GM18873 (cell line): ENCODE results near the gene ADGRG3.

Source experiments
- ATAC-seq: cut with Tn5 transposase; IDR thresholded peaks from one replicate; pipeline ENCODE4 v1.9.1; 2021; ENCODE audit warnings: mild to moderate bottlenecking, moderate library complexity, moderate number of reproducible peaks; ENCODE audit not compliant: unreplicated experiment, low FRiP score

Gene ADGRG3, protein sequence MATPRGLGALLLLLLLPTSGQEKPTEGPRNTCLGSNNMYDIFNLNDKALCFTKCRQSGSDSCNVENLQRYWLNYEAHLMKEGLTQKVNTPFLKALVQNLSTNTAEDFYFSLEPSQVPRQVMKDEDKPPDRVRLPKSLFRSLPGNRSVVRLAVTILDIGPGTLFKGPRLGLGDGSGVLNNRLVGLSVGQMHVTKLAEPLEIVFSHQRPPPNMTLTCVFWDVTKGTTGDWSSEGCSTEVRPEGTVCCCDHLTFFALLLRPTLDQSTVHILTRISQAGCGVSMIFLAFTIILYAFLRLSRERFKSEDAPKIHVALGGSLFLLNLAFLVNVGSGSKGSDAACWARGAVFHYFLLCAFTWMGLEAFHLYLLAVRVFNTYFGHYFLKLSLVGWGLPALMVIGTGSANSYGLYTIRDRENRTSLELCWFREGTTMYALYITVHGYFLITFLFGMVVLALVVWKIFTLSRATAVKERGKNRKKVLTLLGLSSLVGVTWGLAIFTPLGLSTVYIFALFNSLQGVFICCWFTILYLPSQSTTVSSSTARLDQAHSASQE

DNA sequence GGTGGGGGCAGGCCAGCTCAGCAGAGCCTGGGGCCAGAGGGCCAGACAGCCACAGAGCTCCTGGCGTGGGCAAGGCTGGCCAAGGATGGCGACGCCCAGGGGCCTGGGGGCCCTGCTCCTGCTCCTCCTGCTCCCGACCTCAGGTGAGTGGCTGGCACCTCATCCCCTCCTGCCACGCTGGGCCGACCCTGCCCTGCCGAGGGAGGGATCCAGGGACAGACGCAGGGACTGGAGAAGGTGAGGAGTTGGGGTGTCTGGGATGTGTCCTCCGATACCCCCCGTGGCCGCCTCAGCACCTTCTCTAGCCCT is at the start of gene ADGRG3:
TSS of gene ADGRG3 (plus strand) at position 44 of the 309 bp plus-strand sequence. CDS start at position 86, 42 bp downstream.
- ATAC-seq, result no peak

GRCh38 chr16:57619133-57619605 is 48.9 kb upstream of the ADGRG3 start:
- no peak for ATAC-seq

DNA sequence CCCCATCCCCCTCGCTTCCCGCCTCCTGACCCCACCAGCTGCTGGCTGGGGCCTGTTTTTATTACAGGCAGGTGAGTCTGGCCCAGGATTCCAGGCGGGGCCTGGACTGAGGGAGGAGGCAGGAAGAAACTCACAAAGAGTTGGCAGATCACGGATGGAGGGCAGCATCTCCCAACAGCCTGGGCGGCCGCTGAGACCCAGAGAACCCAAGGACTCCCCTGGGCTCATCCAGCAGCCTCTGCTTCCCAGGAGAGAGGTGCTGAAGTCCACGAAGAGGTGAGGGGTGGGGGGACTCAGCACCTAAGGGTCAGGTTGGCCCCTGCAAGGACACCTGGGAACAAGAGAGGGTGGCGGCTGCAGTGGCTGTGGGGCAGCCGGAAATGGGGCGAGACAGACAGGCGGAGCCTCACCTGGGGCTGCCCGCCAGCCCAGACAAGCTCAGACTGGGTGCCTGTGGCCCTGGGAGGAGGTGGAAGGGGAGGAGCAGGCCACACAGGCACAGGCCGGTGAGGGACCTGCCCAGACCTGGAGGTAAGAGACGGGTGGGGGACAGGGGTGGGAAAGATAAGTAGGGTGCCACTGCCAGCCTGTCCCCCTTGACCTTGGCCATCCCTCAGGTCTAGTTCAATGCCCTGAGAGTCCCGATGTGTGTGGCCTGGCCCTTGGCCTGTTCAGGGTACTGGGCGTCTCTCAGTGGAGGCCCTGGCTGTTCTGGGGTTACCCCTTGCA is 48.3 kb upstream of the ADGRG3 start:
- no peak for ATAC-seq

GRCh38 chr16:57620335-57621231 is 47.5 kb upstream of the ADGRG3 start:
- no peak for ATAC-seq

DNA sequence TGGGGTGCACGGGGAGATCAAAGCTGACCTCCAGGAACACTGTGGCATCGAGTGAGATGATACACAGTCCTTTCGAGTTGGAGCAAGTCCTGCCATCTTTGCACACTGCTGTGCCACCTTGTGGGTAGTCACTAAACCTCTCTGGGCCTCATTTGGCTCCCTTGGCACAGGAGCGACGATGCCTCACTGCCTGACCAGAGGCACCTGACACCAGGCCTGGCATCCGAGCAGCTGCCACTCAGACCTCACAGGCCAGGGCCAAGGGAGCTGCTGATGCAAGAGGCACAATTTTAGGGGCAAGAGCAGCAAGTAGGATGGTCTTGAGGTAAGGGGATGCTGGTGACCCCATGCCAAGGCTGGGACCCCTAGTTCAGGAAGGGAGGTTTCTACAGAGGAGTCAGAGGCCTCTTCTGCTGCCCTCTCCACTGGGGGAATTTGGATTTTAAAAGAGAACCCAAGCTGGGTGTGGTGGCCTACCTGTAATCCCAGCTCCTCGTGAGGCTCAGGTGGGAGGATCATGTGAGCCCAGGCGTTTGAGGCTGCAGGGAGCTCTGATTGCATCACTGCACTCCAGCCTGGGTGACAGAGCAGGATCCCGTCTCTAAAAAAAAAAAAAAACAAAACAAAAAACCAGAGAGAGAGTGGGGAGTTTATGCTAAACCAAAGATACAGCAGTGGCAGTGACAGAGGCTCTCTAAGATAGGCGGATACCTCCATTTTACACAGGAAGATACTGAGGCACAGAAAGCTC is 46.4 kb upstream of the ADGRG3 start:
- ATAC-seq, result no peak

DNA sequence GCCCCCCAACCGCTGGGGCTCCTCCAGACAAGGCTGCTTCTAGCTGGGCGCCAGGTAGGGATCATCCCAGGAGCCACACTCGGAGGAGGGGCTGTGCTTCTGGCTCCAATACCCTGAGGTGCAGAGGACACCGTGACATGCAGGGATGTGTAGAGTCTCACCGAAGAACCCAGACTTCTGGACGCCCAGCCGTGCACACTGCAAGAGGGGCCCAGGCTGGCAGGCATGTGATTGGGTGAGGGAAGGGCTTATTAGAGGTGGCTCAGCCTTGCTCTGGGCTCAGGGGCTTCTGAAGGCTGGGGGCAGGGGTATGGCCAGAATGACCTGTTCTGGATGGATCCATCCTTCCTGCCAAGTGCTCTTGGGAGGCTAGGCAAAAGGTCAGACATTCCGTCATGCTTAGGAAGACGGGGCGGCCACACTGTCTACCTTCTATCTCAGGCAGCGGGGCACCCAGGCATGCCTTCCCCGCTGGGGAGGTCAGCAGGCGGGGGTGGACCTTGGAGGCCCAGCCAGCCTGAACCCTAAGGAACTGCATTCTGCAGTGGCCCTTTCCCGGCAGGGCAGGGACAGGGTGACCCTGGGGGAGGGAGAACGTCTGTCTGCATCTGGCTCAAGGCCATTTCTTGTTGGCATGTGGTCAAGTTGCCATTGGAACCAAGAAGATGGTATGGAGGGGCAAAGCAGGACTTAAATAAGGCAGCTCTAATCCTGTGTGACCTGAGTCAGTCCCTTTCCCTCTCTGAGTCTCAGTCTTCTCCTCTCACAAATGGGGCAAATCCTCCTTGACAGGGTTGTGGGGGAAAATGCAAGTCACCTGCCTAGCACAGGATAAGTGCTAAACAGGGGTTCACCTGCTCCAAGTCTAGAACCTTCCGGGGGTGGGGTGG is 45.5 kb upstream of the ADGRG3 start:
- ATAC-seq, result no peak

DNA sequence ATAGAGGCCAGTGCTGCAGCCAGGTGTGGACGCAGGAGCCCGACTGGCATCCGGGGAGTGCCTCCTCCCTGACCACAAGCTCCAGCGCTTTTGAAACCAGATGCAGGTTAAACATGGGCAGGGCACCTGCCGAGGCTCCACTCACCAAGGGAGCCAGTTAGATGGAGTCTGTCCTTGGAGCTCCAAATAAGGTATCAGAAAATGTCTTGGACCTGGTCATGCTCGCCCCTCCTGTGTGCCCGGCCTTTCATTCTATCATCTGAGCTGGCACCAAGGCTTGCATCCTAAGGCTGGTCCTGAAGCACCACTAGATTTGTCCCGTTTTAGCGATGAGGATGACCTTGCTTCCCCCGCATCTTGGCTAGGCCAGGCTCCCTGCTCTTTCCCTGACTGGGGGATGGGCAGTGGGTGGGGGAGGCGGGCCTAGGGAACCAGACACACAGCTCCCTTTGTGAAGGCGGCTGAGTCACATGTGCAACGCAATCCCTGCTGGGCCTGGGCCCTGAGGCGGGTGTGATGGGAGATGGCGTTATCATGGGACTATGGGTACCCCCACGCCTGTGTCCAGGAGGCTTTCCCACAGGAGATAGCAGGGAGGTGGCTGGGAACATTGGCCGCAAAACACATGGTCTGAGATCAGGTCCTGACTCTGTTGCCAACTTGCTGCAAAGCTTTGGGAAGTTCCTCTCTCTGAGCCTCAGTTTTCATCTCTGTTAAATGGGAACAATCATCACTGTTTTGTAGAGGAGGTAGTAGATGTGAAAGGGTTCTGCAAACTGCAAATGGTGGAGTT is 44.7 kb upstream of the ADGRG3 start:
- ATAC-seq, result no peak

DNA sequence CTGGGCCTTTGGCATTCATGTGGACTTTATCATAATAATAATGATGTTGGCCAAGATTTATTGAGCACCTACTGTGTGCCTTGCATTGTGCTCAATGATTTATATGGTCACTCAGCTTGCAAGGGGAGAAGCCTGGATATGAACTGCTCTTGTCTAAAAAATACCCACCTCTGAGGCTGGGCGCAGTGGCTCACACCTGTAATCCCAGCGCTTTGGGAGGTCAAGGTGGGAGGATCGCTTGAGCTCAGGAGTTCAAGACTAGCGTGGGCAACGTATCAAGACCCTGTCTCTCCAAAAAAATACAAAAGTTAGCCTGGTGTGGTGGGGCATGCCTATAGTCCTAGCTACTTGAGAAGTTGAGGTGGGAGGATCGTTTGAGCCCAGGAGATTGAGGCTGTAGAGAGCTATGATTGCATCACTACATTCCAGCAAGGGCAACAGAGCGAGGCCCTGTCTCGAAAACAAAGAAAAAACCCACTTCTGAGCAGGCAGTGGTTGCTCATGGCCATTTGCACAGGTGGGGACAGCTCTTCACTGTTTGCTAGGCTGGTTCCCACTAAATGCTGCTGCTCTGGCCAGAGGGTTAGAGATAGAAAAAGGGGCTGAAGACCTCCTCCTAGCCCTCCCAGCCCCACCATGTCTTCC is 43.9 kb upstream of the ADGRG3 start:
- ATAC-seq, result no peak

DNA sequence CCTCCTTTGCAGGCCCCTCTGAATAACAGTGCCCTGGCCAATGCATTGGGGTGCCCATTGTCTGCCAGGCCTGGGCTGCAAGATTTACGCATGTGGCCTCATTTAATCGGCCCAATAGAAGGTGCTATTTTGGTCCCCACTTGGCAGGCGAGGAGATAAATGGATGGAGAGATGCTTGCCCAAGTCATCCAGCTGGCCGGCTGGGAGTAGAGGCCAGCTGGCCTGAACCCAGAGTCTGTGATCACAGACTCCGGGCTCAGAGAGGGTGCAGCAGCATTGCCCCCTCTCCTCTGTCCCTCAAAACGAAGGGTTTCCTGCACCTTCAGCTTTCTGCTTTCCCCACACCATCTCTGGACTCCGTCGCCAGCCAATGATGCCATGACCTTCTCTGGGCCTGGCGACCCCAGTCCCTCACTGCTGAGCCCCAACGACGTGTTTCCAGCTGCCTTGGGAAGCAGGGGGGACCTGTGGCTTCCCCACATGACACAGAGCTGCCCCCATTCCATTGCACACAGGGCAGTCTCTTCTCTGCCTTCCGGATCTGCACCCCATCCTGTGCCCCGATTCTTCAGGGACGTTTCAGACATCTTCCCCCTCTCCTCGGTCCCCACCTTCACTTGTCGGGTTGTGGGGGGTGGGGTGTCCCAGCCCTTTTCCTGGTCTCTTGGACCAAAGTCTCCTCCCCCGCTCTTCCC is 43.2 kb upstream of the ADGRG3 start:
- no peak for ATAC-seq

DNA sequence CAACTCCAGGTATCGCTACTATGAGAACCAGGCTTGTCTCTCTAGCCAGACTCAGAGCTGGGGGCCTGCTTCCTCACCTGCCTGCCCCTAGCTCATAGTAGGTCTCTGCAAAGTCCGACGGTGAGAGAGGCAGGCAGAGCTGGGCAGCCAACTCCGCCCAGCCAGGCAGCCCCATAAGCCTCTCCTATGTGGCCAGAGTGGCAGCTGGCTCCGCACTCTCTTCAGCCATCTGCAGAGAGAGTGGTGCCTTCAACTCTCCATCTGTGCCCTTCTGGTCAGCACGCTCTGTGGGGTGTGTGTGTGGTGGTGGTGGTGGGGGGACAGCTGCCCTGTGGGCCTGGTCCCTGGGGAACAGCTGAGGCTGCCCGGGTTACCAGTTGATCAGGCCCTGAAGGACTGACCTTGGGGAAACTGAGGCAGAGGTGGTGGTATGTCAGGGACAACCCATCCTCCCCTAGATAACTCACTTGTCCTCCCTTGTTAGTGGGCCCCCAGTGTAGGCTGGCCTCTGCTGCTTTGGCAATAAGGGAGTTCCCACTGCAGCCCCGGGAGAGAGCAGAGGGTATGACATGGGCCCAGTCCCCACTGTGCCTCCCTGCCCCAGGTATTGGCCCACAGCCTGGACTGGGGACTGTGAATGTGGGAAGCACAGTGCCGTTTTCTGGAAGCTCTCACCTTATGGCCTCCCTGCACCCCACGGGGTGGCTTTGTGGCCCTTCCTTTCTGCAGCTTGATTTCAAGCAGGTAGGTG is 41.5 kb upstream of the ADGRG3 start:
- ATAC-seq, result no peak

- ATAC-seq, result no peak
Observed at GRCh38 chr16:57627184-57627871, 40.8 kb upstream of the ADGRG3 start.

GRCh38 chr16:57628008-57628781 is 39.9 kb upstream of the ADGRG3 start, which contains the start of gene ADGRG1:
Gene ADGRG1, plus strand, starts transcription at chr16:57628630. Its CDS starts 21,658 bp downstream, at chr16:57650288.
- no peak for ATAC-seq

DNA sequence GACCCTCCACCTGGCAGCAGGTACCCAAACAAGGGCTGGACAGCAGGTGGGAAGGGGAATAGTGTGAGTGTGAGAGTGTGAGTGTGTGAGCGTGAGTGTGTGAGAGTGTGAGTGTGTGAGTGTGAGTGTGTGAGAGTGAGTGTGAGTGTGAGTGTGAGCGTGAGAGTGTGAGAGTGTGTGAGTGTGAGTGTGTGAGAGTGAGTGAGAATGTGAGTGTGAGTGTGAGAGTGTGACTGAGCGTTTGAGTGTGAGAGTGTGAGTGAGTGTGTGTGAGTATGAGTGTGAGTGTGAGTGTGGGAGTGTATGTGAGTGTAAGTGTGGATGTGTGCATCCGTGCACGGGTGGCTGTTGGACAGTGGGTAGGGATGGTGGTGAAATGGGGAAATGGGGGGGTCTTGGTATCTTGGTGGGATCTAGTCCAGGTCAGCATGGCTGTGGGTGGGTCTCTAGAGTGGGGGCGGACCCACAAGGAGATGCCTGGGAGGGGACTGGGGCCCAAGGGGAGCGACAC is 39.3 kb upstream of the ADGRG3 start:
- no peak for ATAC-seq

DNA sequence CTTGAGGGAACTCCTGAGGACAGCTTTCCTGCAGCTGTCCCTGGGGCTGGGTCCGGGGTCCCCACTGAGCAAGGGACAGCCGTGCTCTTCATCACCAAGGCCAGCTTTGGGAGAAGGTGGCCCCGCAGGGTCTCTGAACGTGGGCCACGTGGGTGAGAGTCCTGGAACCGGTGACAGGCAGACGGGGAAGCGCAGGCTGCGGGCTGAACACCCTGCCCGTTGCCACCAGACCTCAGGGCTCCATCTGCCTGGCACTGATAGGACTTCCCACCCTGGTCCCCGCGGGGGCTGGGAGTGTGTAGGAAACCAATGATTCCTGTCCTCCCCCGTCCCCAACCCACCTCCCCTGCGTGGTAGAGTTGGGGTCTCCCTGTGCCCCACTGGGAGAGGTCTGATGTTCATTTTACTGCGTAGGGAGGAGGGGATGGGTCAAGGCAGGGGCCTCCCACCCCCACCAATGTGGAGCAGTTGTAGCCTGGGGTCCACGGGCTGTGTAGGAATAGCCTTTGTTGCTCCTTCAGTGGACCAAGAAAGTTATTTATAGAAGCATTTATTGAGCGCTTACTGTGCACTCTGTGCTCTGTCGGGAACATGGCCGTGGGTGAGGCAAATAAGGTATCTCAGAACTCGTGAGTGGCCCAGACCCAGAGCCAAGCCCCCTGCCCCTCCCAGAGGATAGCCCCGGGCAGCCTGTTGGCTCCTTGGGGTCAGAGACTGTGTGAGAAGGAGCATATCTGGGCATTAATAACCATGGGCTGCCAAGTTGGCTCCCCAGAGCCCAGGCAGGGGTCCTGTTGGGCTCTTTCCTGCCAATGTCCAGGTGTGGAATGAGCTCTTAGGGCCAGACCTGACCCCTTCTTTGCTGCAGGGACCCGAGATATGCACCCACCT is 38.3 kb upstream of the ADGRG3 start:
- ATAC-seq, result no peak
